Measurements from ENCODE around the gene MCM10.
"Not testable (repeated sequence)": the region's sequence is repeated elsewhere in the genome, so short reads cannot be mapped to it uniquely, and the experiment has no call there.

The MCM10 gene

DNA sequence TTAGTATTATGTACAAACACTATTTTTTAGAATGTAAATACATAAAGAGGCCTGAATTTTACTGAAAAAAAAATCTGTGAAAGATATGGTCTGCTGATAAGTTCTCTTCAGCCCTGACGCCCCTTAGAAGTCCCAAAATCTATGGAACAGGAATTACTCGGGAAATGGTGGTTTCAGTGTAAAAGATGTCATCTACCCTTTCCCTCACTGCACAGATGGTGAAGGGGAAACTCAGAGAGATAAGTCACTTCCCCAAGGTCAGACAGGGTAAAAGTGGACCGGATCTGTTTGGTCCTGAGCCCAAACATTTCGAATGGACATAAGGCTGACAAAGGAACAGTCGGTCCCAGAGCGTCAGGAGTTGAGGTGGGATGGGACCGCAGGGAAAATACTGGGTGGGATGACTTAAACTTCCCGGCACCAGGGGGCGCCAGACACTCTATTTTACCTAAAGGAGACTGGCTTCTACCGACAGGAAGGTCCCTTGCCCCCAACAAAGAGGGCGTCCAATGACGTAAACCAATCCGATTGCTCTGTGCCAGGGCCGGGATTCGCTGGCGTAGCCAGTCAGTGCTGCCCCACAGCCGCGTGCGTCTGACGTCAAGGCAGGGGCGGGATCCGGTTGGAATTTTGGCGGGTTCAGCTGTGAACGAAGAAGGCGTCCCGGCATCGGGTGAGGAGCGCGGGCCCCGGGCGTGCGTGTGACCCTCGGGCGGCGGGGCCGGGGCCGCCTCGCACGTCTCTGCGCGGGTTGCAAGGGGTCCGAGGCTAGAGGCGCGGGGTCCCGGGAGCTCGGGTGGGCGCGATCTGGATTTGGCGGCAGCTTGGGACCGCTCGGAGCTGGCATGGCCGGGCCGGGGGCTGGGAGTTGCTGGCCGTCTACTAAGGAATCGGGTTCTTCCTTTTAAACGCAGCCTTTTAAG is at the start of gene MCM10:
TSS of gene MCM10 (plus strand) at position 625 of the 923 bp plus-strand sequence. CDS start 2,645 bp downstream, outside the sequence.
- peak; percentile 94 for DNase-seq

DNA sequence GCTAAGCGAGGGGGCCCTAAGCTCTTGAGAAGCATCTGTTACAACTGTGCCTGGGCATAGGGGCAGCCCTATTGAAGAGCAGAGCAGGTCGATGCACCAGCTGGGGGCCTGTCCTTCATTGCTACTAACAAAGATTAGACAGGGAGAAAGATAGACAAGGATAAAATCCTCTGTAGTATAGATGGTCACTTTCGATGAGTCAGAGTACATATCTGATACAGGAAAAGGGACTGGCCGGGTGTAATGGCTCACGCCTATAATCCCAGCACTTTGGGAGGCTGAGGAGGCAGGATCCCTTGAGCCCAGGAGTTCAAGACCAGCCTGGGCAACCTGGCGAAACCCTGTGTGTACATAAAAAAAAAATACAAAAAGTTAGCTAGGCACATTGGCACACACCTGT is 47.8 kb upstream of the MCM10 start:
- DNase-seq: no peak

DNA sequence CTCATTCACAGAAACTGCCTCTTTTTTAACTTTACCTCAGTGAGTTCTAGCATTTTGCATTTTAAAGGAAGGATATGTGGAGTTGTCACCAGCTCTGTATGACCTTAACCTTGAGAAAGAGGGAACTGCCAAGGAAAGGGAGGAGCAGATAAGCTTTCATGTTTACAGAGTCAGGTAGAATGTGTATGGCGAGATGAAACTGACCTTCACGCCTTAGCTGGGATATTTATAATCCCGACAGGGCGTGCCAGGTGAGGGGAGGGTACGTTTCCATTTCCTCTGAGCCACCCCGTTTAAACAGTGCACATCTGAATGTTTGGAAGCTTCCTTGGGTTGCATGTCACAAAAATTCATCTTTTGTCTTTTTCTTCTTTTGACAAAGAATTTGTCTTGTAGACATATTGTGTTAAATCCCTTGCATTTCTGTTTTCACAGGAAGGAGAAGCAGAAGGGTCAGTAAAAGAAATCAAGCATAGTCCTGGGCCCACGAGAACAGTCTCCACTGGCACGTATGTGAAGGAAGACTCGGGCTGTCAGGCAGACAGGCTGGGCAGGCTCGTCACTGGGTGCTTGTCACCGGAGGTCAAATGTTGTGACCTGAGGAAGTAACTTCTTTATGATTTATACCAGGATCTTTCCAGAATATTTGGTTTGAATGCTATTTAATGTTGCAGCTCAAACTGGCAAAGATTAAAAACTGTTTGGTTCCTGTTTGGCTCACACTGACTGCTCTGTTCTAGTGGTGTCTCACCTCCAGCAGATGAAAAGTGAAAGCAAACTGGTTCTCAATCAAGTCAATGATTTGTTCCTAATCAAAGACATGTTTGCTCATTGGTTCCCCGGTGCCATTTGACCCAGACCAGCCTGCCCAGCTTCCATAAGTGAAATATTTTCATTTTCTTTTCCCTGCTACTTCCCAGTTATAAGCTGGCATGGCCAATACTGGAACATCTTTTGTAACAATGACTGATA is 45.2 kb upstream of the MCM10 start:
- no peak for DNase-seq

- DNase-seq: no peak
These were observed 43.2 kb upstream of the MCM10 start for GRCh38 chr10:13117841-13118783.

DNA sequence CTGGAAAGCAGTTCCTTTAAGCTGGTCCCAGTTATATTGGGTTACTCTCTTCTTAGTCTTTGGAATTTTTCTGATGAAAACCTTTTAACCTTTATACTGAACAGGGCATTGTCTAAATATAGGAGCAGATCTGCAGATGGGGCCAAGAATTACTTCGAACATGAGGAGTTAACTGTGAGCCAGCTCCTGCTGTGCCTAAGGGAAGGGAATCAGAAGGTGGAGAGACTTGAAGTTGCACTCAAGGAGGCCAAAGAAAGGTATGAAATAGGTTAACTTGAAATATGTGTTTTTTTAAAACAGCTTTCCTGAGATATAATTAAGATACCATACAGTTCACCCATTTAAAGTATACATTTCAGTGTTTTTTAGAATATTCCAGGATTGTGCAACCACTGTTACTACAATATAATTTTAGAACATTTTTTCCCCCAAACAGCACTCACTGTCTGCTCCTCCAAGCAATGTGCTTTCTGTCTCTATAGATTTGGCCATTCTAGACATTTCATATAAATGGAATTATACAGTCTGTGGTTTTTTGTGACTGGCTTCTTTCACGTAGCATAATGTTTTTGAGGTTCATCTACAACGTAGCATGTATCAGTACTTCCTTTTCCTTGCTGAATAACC is 42.5 kb upstream of the MCM10 start:
- DNase-seq: no peak

GRCh38 chr10:13120786-13121499 is 40.4 kb upstream of the MCM10 start:
- no peak for DNase-seq

DNA sequence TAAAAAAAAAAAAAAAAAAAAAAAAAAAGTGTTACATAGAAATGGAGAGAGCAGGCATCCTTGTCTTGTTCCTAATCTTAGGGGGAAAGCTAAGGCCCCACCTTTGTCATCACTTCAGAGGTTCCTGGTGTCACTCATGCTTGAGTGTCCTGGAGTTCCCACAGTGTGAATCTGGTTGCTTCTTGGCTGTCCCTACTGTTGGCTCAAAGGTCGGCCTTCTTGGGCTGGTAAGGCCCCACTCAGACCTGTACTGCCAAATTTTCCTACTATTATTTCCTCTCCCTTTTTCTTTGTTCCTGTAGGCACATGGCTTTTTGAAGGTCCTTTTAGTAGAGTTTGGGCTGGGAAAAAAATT is 39.9 kb upstream of the MCM10 start:
- no peak for DNase-seq

GRCh38 chr10:13136651-13137050 is 24.7 kb upstream of the MCM10 start:
- no peak for DNase-seq

GRCh38 chr10:13139150-13139549 is 22.2 kb upstream of the MCM10 start:
- no peak for DNase-seq

GRCh38 chr10:13139676-13140075 is 21.7 kb upstream of the MCM10 start:
- DNase-seq: no peak

- DNase-seq: no peak
These were observed 20.6 kb upstream of the MCM10 start for GRCh38 chr10:13140627-13141190.

DNA sequence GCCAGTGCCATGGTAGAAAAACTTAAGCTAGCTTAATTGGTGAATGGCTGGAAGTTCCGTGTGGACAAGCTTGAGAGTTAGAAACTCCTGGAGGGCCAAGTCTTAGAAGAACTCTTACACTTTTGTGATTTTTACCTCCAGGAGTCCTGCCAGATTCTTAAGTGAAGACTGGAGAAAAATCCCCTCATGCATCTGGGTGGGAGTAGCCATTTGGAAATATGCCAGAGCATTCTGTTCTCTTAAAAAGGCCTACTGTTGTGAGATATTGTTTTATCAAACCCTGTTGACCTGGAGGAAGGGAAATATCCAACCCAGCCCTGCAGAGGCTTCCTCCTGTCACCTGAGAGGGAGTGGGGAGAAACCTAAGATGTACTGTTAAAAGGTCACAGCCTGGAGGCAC is 17.6 kb upstream of the MCM10 start:
- DNase-seq: no peak

DNA sequence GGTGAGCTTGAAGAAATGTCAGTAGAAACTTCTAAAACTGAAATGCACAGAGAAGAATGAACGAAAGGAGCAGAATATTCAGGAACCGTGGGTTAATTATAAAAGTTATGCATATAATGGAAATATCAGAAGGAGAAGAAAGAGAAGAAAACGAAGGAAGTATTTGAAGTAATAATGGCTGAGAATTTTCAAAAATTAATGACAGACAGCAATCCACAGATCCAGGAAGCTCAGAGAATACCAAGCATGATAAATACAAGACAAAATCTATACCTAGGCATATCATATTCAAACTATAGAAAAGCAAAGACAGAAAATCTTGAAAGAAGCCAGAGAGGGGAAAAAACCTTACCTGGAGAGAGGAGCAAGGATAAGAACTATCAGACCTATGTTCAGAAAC is 16.5 kb upstream of the MCM10 start:
- DNase-seq: no peak

- DNase-seq: no peak
These were observed 15.0 kb upstream of the MCM10 start for GRCh38 chr10:13146379-13146778.

DNA sequence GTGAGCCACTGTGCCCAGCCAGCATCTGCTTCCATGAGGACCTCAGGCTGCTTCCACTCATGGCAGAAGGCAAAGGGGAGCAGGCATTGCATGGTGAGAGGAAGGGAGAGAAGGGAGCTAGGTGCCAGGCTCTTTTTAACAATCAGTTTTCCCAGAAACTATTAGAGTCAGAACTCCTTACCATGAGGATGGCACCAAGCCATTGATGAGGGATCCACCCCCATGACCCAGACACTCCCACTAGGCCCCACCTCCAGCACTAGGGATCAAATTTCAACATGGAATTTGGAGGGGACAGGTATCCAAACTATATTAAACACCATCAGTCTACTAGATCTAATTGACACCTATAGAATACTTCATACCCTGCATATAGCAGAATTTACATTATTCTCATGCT is 14.2 kb upstream of the MCM10 start:
- DNase-seq: no peak

DNA sequence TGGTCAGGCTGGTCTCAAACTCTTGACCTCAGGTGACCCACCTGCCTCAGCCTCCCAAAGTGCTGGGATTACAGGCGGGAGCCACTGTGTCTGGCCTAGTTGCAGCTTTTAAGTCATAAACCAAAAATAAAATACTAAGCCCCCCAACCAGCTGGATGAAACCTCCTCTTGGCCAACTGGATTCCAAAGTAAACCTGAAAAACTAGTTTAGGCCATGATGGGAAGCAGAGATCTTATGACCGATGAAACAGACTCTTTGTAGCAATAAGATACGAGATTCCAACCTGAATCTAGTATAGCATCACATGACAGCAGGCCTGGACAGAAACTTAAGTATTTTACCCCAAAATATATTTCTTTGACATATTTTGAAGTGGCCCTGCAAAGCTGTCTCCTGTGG is 9.1 kb upstream of the MCM10 start:
- DNase-seq: no peak

- DNase-seq: not testable (repeated sequence)
These were observed 5.5 kb upstream of the MCM10 start for GRCh38 chr10:13155860-13156259.

DNA sequence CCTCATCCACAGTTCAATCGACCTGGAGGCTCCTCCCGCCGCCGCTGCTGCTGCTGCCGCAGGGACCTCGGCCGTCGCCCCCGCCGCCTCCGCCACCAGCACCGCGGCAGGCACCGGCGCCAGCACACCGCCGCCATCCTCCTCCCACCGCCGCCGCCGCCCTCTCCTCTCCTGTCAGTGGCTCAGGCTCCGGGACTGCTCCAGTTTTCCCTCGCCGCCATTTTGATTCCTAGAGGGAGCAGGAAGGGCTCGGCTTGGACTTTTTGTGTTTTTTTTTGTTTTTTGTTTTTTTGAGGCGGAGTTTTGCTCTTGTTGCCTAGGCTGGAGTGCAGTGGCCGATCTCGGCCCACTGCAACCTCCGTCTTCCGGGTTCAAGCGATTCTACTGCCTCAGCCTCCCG is 3.0 kb upstream of the MCM10 start:
- no peak for DNase-seq

DNA sequence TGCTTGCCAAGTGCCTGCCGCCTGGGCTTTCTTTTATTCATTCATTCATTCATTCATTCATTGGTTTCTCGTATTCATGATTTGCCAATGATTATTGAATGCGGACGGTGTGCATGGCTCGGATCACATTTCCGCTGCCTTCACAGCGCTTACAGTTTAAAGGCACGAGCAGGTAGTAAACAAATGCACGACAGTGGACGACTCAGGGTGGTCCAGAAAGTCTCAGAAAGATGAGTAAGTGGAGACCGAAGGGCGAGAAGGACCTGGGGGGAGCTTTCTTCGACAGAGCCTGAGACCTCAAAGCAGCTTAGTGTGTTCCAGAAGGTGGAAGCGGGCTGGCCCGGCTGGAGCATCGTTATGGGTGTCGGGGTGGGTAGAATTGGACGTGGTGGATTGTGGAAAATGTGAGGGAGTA is 506 bp downstream of the MCM10 start:
- no peak for DNase-seq

- no peak for DNase-seq
These were observed 2.5 kb downstream of the MCM10 start for GRCh38 chr10:13163859-13164258.

GRCh38 chr10:13165177-13165576 is 3.8 kb downstream of the MCM10 start:
- DNase-seq: no peak

Data from NCI-H1105 treated with DMSO at 0.1 percent for 48 hours (cell line).